IMR-90 (cell line): ENCODE data around the gene CRLF1.

Experiments used
- BHLHE40 ChIP-seq: fragments of 150-350 bp; IDR thresholded peaks from 2 replicates; pipeline ENCODE4 v1.6.1; 2016; ENCODE audit warnings: mild to moderate bottlenecking, low read depth, low read length
- CHD1 ChIP-seq: IDR thresholded peaks from 2 replicates; pipeline ENCODE4 v1.6.1; 2012; ENCODE audit warnings: low read depth, low read length, improper control_type of control experiment
- FOS ChIP-seq: fragments of 150-350 bp; IDR thresholded peaks from 2 replicates; pipeline ENCODE4 v1.6.1; 2016; ENCODE audit warnings: low read depth, low read length
- MAFK ChIP-seq: IDR thresholded peaks from 2 replicates; pipeline ENCODE4 v1.6.1; 2012; ENCODE audit warnings: low read depth, low read length, improper control_type of control experiment
- MAZ ChIP-seq: IDR thresholded peaks from 2 replicates; pipeline ENCODE4 v1.6.1; 2012; ENCODE audit warnings: low read depth, mild to moderate bottlenecking, low read length, improper control_type of control experiment, moderate library complexity, borderline replicate concordance
- POLR2A ChIP-seq: IDR thresholded peaks from 2 replicates; pipeline ENCODE4 v1.6.1; 2012; ENCODE audit warnings: mild to moderate bottlenecking, low read depth, low read length
- RAD21 ChIP-seq: IDR thresholded peaks from 2 replicates; pipeline ENCODE4 v1.6.1; 2012; ENCODE audit warnings: low read length, improper control_type of control experiment
- RCOR1 ChIP-seq: IDR thresholded peaks from 2 replicates; pipeline ENCODE4 v1.6.1; 2012; ENCODE audit warnings: mild to moderate bottlenecking, low read length, improper control_type of control experiment; ENCODE audit not compliant: insufficient replicate concordance
- TF ChIP-seq, protein P1 (sequence below): conservative IDR thresholded peaks from 2 replicates; pipeline ENCODE4 v1.5.1; 2012; ENCODE audit warnings: mild to moderate bottlenecking, low read depth, low read length, improper control_type of control experiment
- TF ChIP-seq, protein P2 (sequence below): fragments of 150-350 bp; IDR thresholded peaks from 2 replicates; pipeline ENCODE4 v1.6.1; 2017; ENCODE audit warnings: mild to moderate bottlenecking, antibody characterized with exemption, low read length, low read depth

DNA sequence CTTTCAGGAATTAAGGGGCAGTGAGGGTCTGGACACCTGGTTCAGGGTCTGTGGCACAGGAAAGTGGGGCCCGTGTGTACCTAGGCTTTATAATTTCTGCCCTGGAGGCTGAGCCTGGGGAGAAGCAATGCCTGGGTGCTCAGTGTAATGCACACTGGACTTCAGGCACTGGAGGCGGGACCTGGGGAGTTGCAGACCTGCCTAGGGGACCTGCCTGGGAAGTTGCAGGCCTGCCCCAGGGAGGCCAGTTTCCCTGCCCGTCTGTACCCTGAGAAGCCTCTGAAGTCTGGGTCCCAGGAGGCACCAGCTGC lies 3.6 kb upstream of the CRLF1 start:
- TF ChIP-seq, protein P1, sequence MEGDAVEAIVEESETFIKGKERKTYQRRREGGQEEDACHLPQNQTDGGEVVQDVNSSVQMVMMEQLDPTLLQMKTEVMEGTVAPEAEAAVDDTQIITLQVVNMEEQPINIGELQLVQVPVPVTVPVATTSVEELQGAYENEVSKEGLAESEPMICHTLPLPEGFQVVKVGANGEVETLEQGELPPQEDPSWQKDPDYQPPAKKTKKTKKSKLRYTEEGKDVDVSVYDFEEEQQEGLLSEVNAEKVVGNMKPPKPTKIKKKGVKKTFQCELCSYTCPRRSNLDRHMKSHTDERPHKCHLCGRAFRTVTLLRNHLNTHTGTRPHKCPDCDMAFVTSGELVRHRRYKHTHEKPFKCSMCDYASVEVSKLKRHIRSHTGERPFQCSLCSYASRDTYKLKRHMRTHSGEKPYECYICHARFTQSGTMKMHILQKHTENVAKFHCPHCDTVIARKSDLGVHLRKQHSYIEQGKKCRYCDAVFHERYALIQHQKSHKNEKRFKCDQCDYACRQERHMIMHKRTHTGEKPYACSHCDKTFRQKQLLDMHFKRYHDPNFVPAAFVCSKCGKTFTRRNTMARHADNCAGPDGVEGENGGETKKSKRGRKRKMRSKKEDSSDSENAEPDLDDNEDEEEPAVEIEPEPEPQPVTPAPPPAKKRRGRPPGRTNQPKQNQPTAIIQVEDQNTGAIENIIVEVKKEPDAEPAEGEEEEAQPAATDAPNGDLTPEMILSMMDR: no peak
- TF ChIP-seq BHLHE40 (no peak), POLR2A (no peak), RCOR1 (no peak), FOS (no peak), RAD21 (no peak), MAZ (no peak), CHD1 (no peak), MAFK (no peak)
- TF ChIP-seq, protein P2, sequence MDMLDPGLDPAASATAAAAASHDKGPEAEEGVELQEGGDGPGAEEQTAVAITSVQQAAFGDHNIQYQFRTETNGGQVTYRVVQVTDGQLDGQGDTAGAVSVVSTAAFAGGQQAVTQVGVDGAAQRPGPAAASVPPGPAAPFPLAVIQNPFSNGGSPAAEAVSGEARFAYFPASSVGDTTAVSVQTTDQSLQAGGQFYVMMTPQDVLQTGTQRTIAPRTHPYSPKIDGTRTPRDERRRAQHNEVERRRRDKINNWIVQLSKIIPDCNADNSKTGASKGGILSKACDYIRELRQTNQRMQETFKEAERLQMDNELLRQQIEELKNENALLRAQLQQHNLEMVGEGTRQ: no peak
